IPS-11a (cell line): ENCODE results near the gene HHATL.

Source experiments
- H3K4me3 ChIP-seq: one replicate; pipeline ENCODE4 v1.5.1; 2013; ENCODE audit warnings: low read depth, low read length, control low read depth

Gene HHATL

GRCh38 chr3:42654331-42655201 is 48.0 kb downstream of the HHATL start:
- peak overlapping the region; percentile 47 for H3K4me3 ChIP-seq

- H3K4me3 ChIP-seq = peak within 1 kb of the TSS; percentile 47
Measured at GRCh38 chr3:42653560-42654330, 48.9 kb downstream of the HHATL start, which contains the start of gene ZBTB47. ZBTB47 (plus strand) TSS chr3:42653697; CDS start chr3:42658356, 4,659 bp downstream.

DNA sequence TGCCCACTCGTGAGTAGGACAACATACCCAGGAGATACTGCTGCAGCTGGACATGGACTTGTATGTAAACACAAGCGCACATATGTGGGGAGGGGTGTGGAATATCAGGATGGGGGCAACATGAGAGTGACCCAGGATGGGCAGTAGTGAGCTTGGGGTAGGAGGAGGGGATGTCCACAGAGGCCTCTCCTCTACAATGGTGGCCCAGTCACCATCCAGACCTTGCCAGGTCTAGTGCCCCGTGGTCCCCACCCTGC is 49.4 kb downstream of the HHATL start:
- H3K4me3 ChIP-seq = peak overlapping the region; percentile 35

- no peak overlapping the region for H3K4me3 ChIP-seq
Measured at GRCh38 chr3:42652611-42653302, 49.8 kb downstream of the HHATL start.

DNA sequence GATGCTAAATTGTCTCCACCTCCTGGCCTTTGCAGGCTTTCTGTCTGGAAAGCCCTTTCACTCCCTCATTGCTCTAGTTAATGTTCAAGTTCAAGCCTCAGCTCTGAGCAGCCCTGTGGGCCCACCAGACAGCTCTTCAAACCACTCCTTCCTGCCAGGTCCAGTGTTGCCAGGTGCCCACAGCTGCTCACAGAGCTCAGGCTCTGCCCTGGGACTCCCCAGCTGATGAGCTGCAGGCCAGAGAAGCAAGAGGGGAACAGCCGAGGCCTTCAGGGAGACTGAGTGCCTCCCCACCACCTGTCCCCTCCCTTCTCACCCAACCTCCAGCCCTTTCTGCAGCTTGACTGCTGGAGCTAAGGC is 50.4 kb downstream of the HHATL start:
- no peak overlapping the region for H3K4me3 ChIP-seq

DNA sequence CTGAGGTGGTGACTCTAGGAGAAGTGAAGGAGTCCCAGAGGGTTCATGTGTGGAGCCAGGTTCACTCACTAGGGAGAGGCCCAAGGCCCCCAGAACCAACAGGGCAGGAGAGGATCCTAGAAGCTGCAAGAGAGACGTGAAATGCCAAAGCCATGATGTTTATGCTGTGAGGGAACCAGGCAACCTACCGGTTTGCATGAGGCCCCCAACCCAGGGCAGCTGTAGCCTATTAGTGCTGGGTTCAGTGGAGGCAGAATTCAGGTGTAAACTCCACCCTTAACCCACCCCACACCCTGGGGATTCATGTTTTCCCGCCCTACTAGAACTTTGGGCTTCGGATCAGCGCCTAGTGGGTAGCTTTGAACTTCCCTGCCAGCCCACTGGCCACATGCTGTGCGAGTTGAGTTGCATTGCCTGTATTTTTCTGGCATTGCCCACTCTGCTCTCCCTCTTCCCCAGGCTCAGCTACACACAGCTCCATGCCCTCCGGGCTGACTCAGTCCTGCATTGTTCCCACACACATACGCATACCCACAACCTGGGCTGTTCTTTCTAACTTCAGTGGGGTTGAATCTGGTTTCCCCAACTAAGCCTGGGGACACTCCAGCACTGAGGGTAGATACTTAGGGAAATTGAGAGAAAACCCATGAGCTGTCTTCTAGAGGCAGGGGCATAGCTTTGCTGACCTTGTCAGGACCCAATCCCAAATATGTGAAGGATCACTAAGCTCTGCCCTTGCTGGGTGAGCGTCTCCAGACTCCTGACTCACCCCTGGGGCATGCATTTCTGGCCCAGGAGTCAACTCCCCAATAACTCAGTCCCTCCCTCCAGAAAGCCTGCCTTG is 51.1 kb downstream of the HHATL start:
- H3K4me3 ChIP-seq = no peak overlapping the region

DNA sequence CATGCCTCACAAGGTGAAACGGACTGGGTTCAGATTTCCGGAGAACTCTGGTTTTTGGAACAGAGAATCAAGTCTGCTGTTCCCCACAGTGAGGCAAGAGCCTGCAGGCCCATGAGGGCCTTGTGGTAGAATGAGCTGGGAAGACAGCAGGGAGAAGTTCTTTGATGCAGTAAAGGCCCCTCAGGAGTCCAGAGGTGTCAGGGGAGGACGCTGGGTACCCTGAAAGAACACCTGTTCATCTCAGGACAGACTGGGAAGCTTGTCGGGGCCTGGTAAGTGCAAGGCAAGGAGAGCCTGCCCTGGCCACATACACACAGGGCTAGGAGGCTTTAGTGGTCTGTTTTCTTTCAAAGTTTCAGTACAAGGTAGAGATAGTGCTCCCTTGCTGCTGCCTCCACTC is 52.8 kb downstream of the HHATL start:
- no peak overlapping the region for H3K4me3 ChIP-seq

DNA sequence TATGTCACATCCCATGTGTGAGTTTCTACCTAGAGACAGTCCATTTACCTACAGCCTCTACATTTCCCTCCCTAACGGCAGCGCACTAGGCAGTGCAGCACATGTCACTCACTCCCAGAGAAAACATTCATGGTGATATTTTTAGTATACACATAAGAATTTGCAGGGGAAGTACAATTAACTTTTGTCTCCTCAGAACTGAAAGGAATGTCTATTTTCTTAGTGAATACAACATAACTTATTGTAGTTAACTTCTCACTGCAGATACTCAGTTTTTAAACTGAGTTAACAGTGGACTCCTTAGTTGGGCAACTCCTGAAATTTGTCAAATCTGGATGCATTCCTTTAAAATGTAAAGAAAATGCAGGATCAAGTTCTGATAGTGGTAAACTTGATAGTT is 53.6 kb downstream of the HHATL start:
- no peak overlapping the region for H3K4me3 ChIP-seq

GRCh38 chr3:42647821-42648459 is 54.7 kb downstream of the HHATL start:
- no peak overlapping the region for H3K4me3 ChIP-seq
